NCI-H526 treated with DMSO at 0.1 percent for 48 hours (cell line): ENCODE data around the gene XRCC1.
"Not testable (repeated sequence)": the region's sequence is repeated elsewhere in the genome, so short reads cannot be mapped to it uniquely, and the experiment has no call there.

Experiments
- DNase-seq: peaks from one replicate; lab custom pipeline; 2025; lab: John Stamatoyannopoulos, UW

The XRCC1 gene

DNA sequence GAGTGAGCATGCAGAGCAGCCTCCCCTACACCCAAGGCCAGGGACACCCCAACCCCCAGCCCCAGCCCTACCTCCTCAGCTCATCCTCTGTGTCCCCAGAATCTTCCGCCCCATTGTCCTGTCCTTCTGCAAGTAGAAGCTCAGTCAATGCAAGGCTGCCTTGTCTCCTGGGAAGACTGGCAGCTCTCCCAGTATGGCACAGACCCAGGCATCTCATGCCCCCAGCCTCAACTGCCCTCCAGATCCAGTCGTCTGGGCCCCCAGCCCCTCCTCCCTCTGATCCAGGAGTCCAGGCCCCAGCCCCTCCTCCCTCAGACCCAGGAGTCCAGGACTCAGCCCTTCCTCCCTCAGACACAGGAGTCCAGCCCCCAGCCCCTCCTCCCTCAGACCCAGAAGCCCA is 29.3 kb downstream of the XRCC1 start:
- DNase-seq = no peak

DNA sequence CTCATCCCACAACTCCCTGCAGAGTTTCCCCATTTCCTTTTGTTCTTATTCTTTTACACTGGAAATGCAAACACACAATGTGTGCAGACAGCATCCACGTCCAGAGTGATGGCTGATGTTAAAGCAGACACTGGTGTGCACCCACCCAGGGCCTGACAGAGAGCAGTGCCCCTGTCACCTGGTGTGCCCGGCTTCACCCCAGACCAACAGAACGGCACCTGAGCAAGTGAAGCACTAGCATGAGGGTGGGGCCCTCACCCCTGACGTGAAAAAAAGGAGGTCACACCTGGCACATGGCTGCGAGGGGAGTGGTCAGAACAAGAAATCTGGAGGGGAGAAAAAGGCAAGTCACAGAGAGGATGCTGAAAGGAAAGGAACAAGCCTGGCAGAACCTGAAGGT is 30.1 kb downstream of the XRCC1 start:
- no peak for DNase-seq

- no peak for DNase-seq
Observed at GRCh38 chr19:43544077-43544476, 31.2 kb downstream of the XRCC1 start.

DNA sequence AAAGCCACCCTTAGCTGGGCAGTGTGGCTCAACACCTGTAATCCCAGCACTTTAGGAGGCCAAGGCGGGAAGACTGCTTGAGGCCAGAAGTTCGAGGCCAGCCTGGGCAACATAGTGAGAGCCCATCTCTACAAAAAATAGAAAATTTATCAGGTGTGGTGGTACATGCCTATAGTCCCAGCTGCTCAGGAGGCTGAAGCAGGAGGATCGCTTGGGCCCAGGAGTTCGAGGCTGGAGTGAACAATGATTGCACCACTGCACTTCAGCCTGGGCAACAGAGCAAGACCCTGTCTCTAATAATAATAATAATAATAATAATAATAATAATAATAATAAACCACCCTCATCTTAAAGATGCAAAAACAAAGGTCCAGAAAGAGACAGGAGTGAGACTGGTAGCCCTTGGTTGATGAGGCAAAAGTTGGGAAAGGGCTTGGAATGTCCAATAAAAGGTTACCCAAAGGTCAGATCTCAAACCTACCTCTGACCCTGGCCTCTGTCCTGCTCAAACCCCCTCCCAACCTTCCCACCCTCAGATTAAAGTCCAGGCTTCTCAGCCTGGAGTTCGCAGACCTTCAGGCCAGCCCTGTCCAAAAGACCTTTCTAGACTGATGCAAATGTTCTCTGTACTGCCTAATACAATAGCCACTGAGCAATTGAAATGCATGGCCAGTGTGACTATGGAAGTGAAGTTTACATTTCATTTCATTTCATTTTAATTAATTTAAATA is 33.2 kb downstream of the XRCC1 start:
- DNase-seq = no peak

DNA sequence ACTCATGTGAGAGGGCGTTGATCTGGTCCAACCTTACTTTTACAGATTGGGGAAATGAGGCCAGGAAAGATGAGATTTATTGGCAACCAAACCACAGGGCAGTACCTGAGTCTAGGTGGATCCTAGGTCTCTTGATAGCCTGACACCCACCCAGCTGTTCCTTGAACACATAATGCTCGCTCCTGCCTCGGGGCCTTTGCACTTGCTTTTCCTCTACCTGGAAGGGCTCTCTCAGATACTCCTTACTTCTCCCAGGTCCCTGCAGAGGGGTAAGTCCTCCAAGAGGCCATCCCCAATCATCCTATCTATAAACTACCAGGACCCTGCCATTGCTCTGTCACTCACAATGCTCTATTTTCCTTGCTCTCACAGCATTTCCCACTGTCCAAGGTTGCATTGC is 34.9 kb downstream of the XRCC1 start:
- DNase-seq = no peak

DNA sequence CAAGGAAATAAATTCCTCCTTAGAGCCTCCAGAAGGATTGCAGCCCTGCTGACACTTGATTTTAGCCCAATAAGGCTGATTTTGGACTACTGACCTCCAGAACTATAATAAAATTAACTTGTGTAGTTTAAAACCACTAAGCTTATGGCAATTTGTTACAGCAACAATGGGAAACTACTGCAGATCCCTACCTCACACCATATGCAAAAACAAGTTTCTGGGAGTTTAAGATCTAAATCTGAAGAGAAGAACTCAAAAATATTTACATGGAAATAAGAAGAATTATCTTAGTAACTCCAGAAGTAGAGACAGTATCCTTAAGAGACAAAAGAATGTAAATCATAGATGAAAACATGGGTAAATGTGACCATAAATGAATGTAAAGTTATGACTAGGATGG is 36.4 kb downstream of the XRCC1 start:
- no peak for DNase-seq

GRCh38 chr19:43534816-43535761 is 40.2 kb downstream of the XRCC1 start:
- no peak for DNase-seq

DNA sequence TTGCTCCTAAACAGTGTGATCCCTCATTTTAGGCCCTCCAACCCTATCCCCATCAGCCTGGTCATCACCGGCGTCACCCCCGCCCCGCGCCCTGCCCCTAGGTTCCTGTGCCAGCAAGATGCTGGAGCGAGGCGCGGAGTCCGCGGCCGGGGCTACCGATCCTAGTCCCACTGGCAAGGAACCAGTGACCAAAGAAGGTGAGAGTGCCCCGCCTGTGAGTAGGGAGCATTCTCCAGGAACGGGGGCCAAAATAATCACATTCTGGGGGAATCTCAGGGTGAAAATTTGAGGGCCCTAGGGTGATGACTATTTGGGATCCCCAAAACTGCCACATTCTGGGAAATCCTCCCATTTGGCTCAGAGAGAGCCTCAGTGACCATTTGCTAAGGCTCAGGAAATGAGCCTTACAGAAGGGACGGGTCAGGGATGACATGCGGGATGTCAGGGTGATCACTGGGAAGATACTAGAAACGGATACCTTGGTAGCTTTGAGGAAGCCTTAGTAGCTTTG is 41.0 kb downstream of the XRCC1 start:
- no peak for DNase-seq

- DNase-seq = peak; percentile 98
Observed at GRCh38 chr19:43533546-43534304, 41.6 kb downstream of the XRCC1 start.

- DNase-seq = peak; percentile 93
Observed at GRCh38 chr19:43532962-43533545, 42.3 kb downstream of the XRCC1 start, which contains the start of gene ZNF575. TSS of gene ZNF575 (plus strand) at chr19:43533188. CDS start at chr19:43534423, 1,235 bp downstream.

DNA sequence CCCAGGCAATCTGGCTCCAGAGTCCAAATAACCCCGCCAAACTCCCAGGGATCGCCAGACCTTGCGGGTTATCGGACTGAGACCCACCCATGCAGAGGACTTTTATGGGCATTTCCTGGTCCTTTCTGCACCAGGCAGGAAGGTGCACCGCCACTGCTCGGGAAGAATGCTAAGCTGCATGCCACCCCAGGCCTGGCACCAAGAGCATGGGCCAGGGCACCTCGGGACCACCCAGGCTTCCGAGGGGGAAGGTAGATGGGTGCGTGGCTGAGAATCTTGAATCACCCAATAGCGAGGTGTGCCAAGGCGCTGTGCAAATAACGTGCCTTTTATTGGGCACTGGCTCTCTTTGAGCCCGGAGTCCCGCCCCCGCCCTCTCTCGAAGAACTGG is 42.8 kb downstream of the XRCC1 start:
- DNase-seq = no peak

DNA sequence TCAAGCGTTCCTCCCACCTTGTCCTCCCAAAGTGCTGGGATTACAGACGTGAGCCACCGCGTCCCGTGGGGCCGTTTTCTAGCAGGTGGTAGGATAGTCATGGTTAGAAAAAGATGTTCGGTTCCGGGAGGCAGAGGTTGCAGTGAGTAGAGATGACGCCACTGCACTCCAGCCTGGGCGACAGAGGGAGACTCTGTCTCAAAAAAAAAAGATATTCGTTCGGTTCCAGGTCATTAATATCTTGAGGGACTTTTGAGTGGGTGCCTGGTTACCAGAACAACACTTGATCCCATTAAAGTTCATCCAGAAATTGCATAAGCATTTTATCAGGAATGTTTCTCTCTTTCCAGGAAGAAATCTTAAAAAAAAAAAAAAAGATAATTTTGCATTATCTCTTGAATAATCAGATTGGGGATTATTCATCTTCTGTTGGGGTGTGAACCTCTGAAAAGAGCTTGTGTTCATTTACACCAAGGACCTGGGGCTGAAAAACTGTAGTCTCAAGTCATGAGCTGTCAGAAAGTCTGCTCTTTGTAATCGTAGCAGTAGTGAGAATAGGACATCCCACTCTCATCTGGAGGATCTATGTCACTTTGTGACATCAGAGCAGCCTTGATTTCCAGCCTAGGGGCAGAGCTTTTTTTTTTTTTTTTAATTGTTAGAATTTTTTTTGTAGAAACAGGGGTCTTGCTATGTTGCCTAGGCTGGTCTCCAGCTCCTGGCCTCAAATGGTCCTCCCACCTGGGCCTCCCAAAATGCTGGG is 47.3 kb downstream of the XRCC1 start:
- DNase-seq = no peak

DNA sequence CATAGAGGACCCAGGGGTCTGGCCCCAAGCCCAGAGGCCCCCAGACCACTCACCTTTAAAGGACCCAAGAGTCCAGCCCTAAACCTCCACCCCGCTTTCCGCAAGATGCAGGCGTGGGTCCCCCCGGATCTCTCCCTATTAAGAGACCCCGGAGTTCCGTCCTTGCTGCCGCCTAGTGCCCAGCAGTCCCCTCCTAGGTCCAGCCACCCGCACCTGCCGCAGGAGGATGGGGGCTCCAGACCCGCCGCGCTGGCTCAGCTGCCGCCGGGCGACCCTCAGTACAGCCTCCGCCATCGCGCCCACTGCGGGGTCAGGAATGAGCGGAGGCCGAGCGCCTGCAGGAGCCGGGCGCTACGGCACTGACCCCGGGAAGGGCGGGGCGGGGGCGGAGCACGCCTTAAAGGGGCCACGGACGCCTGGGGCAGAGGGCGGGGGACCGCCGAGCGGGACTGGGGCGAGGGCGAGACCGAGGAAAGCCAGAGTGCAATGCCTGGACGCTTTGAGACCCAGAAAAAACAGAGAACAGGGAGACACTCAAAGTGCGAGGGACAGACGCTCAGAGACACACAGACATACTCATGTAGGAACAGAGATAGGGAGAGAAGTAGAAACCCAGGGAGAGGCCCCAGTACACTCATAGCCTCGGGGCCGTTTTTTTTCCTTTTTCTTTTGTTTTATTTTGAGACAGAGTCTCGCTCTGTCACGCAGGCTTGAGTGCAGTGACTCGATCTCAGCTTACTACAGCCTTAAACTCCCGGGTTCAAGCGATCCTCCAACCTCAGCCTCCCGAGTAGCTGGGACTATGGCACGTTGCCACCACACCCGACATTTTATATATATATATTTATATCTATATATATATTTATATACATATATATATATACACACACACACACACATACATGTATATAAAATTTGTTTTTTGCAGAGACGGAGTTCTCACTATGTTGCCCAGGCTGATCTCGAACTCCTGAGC is 48.2 kb downstream of the XRCC1 start, which contains the start of gene ETHE1:
ETHE1 (minus strand) TSS at position 318 of the 976 bp plus-strand sequence; CDS start at position 294, 24 bp downstream.
- peak; percentile 54 for DNase-seq

- DNase-seq = peak; percentile 7
Observed at GRCh38 chr19:43525836-43526771, 49.2 kb downstream of the XRCC1 start.

- no peak for DNase-seq
Observed at GRCh38 chr19:43524922-43525835, 50.1 kb downstream of the XRCC1 start.

DNA sequence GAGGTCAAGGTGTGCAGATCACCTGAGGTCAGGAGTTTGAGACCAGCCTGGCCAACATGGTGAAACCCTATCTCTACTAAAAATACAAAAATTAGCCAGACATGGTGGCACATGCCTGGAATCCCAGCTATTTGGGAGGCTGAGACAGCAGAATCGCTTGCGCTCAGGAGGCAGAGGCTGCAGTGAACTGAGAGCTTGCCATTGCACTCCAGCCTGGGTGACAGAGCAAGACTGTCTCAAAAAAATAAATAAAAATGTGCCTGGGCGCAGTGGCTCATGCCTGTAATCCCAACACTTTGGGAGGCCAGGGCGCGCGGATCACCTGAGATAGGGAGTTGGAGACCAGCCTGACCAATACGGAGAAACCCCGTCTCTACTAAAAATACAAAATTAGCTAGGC is 51.6 kb downstream of the XRCC1 start:
- DNase-seq = not testable (repeated sequence)

- no peak for DNase-seq
Observed at GRCh38 chr19:43522929-43523328, 52.4 kb downstream of the XRCC1 start.
